HG02623 (cell line): Measurements from ENCODE around the gene FOXN1.

Source experiments
- ATAC-seq: cut with Tn5 transposase; IDR thresholded peaks from one replicate; pipeline ENCODE4 v1.9.1; 2021; ENCODE audit warnings: moderate library complexity; ENCODE audit not compliant: unreplicated experiment

The FOXN1 gene

DNA sequence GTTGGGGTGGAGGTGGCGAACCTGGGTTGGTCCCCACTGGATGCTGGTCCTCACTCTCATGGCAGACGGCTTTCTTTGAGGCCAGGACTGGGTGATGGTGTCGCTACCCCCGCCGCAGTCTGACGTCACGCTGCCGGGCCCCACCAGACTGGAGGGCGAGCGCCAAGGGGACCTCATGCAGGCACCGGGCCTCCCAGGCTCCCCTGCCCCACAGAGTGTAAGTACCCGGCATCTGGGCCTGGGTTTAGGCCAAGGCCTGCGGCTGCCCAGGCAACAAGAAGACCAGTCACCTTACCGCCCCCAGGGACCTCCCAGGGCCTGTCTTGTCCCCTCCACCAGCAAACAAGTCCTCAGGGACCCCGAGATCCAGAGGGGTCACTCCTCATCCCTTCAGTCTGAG, 17.7 kb downstream of the FOXN1 start:
- ATAC-seq = no peak

DNA sequence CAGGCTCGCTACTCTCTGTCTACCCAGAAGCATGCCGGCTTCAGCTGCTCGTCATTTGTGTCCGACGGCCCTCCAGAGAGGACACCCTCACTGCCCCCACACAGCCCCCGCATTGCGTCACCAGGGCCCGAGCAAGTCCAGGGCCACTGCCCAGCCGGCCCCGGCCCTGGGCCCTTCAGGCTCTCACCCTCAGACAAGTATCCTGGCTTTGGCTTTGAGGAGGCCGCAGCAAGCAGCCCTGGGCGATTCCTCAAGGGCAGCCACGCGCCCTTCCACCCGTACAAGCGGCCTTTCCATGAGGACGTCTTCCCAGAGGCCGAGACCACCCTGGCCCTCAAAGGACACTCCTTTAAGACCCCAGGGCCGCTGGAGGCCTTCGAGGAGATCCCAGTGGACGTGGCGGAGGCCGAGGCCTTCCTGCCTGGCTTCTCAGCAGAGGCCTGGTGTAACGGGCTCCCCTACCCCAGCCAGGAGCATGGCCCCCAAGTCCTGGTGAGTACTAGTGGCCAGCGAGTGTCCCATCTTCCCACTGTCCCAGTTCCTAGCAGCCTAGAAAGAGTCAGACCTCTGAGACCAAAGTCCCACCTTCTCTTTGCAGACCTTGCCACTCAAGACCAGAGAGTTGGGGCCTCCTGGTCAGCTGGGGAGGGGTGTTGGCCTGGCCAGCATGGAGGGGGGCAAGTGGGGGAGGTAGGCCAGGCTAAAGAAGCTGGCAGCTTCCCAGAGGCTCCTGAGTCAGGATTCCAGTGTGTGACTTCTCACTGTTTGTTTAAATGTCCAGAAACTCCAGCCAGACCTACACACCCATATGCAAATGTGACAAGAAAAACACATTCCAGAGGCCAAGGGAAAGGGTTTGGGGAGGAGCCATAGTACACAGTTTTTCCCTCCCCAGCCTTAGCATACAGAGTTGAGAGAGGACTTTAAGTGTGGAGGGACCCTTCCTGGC, 18.6 kb downstream of the FOXN1 start:
- ATAC-seq = no peak

- ATAC-seq = no peak
Measured at GRCh38 chr17:28526381-28526780, 20.2 kb downstream of the FOXN1 start.

GRCh38 chr17:28527181-28527681, 21.1 kb downstream of the FOXN1 start:
- ATAC-seq = no peak

DNA sequence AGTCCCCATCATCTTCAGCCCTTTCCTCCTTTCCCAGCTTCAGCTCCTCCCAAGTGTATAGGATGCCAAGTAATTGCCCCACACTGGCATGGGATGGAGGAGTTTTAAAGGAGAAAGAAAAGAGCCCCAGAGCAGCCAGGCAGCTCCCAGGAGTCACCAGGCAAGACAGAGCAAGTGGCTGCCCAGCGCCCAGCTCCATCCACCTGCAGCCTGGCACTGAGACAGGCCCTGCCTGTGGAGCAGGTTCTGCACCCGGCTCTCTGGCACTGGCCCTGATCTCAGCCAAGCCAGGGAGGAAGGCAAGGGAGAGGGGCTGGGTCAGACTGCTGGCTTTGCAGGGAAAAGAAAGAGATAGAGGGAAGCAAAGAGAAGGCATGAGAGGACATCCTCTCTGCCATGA, 21.7 kb downstream of the FOXN1 start:
- ATAC-seq = no peak

- ATAC-seq = no peak
Measured at GRCh38 chr17:28528327-28529012, 22.3 kb downstream of the FOXN1 start.

- no peak for ATAC-seq
Measured at GRCh38 chr17:28529013-28529400, 22.9 kb downstream of the FOXN1 start.

GRCh38 chr17:28530250-28530649, 24.1 kb downstream of the FOXN1 start:
- ATAC-seq = no peak

DNA sequence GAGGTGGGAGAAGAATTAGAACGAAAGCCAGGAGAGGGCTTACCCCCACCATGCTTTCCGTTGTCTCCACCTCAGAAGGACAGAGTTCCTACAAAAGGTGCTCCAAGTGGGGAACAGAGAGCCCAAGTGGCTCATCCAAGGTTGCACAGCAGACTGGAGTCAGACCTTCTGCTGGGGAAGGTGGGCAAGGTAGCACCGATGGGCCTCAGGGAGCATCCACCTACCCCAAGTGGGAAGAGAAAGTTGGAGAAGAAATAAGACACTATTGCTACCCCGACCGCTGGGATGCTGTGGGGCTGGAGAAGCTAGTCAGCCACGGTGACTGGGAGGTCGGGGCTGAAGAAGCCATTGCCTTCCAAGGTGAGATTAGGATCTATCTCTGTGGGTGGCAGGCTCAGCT, 24.8 kb downstream of the FOXN1 start:
- ATAC-seq = no peak

DNA sequence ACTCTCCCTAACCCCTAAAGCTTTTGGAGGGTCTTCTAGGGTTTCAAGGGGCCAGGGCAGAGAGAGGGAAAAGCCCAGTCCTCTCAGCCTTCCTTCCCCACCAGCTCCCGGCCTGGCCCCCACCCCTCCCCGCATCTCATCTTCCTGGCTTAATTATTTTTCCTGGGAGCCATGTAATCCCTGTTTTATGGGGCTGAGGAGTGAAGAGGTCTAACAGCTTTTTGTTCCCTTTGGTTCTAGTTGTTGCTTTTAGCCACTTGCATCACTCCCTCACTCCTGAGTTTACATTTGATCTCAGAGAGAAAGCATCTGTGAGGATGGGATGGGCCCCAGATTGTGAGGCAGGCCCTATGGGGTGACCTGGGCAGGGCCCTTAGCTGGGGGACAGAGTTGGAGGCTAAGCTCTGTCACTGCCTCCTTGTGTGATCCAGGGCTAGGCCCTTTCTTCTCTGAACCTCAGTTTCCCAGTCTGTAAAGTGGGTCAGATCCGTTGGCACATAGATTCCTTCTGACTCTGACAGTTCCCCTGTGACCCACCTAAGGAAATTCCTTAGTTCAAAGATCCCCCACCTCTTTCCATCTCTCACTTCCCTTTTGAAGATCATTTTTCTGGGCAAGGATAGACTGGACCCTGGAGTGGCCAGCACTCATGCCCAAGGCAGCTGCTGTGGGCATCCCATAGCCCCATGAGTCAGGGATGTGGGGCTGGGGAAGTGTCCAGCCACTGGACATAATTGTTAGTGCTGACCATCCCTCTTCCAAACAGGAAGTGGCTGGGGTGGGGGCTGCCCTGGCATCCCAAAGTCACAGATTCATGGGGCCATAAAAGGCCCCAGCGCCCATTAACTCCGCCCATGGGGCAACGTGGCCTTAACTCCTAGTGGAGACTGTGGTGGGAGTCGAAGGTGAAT, 26.2 kb downstream of the FOXN1 start:
- ATAC-seq = no peak

- ATAC-seq = no peak
Measured at GRCh38 chr17:28533091-28533807, 27.1 kb downstream of the FOXN1 start.

DNA sequence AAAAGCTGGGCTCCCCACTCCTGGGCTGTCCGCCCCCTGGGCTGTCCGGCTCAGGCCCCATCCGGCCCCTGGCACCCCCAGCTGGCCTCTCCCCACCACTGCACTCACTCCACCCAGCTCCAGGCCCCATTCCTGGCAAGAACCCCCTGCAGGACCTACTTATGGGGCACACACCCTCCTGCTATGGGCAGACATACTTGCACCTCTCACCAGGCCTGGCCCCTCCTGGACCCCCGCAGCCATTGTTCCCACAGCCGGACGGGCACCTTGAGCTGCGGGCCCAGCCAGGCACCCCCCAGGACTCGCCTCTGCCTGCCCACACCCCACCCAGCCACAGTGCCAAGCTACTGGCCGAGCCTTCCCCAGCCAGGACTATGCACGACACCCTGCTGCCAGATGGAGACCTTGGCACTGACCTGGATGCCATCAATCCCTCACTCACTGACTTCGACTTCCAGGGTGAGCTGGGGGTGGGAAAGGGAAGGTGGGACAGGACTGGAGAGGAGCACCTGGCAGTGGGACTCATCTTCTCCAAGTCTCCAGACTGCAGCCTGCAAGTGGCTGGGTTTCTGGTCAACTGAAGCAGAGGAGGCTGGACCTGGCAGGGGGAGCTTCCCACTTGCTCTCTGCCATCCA, 28.7 kb downstream of the FOXN1 start:
- ATAC-seq = no peak

DNA sequence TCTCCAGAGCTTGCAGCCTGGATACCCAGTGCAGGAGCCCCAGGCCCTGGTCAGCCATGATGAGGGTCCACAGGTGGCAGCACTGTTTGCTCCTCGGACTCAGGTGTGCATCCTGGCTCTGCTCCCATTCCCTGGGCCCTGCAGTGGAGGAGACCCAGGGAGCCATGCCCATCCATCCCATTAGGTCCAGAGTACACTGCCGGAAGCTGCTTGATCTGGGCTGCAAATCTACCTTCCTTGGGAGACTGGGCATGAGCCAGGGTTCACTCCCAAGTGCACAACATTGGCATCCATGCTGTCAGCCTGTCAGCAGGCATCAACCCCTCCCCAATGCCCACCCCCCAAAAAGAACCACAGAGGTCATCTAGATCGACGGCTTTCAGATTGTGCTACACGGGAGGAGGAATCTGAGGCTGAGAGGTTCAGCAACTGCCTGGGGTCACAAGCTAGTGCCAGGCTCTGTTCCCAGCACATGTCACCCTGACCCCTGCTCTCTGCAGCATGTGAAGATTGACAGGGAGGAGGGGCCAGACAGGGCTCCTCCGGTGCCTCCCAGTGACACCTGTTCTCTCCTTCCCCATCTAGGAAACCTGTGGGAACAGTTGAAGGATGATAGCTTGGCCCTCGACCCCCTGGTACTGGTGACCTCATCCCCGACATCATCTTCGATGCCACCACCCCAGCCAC, 30.5 kb downstream of the FOXN1 start:
- ATAC-seq = no peak

DNA sequence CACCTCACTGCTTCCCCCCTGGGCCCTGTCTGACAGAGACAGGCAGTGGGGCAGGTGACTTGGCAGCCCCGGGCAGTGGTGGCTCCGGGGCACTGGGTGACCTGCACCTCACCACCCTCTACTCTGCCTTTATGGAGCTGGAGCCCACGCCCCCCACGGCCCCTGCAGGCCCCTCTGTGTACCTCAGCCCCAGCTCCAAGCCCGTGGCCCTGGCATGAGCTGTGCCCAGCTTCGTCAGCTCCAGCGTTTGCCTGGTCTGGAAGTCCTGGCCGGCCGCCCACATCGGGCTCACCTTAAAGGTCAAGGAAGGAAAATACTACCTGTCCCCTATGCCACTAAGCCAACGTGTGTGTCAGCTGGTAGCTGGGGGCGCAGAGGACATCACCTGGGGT, 31.1 kb downstream of the FOXN1 start:
- no peak for ATAC-seq

DNA sequence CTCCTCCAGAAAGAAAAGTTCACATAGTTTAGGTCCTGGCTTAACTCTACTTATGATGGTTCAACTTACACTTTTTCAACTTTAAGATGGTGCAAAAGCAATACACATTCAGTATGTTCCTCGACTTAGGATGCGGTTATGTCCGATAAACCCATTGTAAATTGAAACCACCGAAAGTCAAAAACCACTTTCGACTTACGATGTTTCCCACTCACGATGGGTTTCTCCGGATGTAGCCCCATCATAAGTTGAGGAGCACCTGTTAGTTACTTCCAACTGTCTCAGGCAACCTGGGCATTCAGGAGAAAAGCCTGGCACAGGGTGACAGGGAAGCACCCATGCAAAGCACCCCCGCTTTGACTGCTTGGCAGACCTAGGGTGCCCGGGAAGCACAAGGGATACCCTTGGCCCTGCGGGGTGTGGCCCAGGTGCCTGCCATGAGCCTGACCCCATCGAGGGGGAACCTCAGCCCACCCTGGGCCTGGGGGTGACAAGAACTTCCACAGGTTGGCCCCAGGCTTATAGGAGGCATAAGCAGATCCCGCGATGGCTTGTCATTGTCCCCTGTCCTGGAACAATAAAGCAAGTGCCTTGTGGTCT, 32.2 kb downstream of the FOXN1 start:
- no peak for ATAC-seq

DNA sequence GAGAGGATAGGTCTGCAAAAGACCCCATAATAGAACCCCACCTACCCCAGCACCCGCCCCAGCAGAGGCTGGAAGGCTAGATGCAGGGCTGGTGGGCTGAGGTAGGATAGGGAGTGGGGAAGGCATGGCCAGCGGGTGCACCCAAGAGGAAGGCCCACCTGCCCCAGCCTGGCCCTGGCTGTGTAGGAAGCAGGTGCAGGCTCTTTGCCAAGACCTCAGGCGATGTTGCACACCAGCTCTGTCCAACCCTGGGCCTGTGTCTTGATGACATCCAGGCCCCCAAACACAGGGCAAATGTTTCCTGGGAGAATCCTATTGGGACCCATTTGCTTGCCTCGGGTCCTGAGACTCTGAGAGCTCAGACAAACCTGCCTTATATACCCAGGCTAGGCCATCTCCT, 34.1 kb downstream of the FOXN1 start:
- no peak for ATAC-seq

GRCh38 chr17:28541439-28541838, 35.3 kb downstream of the FOXN1 start:
- ATAC-seq = no peak

GRCh38 chr17:28544402-28545140, 38.4 kb downstream of the FOXN1 start:
- ATAC-seq = no peak
